Lower lobe of right lung (tissue), 2 donors: Measurements from ENCODE around the gene SEZ6L. TPM values are rescaled to one million over a fixed set of nuclear protein-coding genes. Genes with fewer than 3 reads are reported as not detected.

Experiments
- ATAC-seq, 2 donors: fragments of 200-7000 bp; cut with Tn5 transposase; one replicate each; pipeline ENCODE4 v1.9.1; 2020 to 2022; ENCODE audit warnings: mild to moderate bottlenecking in 2 of 2, moderate library complexity in 2 of 2
- DNase-seq: peaks from one replicate; pipeline ENCODE4 v3.0.0-alpha.2; 2020
- H3K27ac ChIP-seq: fragments of 200-600 bp; one replicate; pipeline ENCODE4 v1.8.0; 2022
- H3K27me3 ChIP-seq: fragments of 200-600 bp; one replicate; pipeline ENCODE4 v1.8.0; 2022; ENCODE audit warnings: low read depth
- H3K36me3 ChIP-seq: fragments of 200-600 bp; one replicate; pipeline ENCODE4 v1.8.0; 2022; ENCODE audit warnings: mild to moderate bottlenecking
- H3K4me1 ChIP-seq: fragments of 200-600 bp; one replicate; pipeline ENCODE4 v1.8.0; 2022
- H3K4me3 ChIP-seq: fragments of 200-600 bp; one replicate; pipeline ENCODE4 v1.8.0; 2022; ENCODE audit warnings: mild to moderate bottlenecking
- H3K9me3 ChIP-seq: fragments of 200-600 bp; one replicate; pipeline ENCODE4 v1.8.0; 2022
- intact Hi-C: fragments of 100-400 bp; cut with DNase I; formaldehyde crosslinking; loops from one replicate; pipeline ENCODE4 v1.11.0; 2022
- total RNA-seq: library from RNA; stranded (reverse); fragmentation: NEBNext Ultra II Directional; extraction: Animal tissue kit (Norgen Biotek cat#: 25700); gene quantifications from one replicate; pipeline ENCODE4 v1.2.1, GENCODE V29; 2021
- TF ChIP-seq, protein P1 (sequence below): fragments of 200-600 bp; IDR thresholded peaks from one replicate; pipeline ENCODE4 v1.8.0; 2022; ENCODE audit warnings: antibody characterized with exemption, mild to moderate bottlenecking
- donor health status: DM: no; HTN: yes; CAD: no; lungs with severe emphysema.

The SEZ6L gene
- total RNA-seq, 1 donor from 2014 or later = 0.24 TPM

DNA sequence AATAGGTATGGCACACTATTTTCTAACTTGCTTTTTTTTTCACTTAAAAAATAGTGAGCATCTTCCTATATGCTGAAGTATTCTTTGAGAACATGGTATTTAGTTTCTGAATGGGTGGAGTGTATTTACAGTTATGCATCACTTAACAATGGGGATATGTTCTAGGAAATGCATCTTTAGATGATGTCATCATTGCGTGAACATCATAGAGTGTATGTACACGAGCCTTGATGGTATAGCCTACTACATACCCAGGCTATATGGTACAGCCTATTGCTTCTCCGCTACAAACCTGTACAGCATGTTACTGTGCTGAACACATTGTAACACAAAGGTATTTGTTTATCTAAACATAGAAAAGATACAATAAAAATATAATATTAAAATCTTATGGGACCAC, 135.5 kb downstream of the SEZ6L start:
- DNase-seq (no peak), ATAC-seq (no peak)
- intact Hi-C loops = no loop called here
- TF ChIP-seq, protein P1, sequence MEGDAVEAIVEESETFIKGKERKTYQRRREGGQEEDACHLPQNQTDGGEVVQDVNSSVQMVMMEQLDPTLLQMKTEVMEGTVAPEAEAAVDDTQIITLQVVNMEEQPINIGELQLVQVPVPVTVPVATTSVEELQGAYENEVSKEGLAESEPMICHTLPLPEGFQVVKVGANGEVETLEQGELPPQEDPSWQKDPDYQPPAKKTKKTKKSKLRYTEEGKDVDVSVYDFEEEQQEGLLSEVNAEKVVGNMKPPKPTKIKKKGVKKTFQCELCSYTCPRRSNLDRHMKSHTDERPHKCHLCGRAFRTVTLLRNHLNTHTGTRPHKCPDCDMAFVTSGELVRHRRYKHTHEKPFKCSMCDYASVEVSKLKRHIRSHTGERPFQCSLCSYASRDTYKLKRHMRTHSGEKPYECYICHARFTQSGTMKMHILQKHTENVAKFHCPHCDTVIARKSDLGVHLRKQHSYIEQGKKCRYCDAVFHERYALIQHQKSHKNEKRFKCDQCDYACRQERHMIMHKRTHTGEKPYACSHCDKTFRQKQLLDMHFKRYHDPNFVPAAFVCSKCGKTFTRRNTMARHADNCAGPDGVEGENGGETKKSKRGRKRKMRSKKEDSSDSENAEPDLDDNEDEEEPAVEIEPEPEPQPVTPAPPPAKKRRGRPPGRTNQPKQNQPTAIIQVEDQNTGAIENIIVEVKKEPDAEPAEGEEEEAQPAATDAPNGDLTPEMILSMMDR = no peak
- H3K4me1 ChIP-seq = no peaks in the 10 kb centered on the region
- H3K36me3 ChIP-seq = no peaks in the 10 kb centered on the region
- H3K9me3 ChIP-seq = no peaks in the 10 kb centered on the region
- H3K4me3 ChIP-seq = no peak overlapping the region
- peaks cover 30% of the 10 kb centered on the region for H3K27me3 ChIP-seq
- no peak overlapping the region for H3K27ac ChIP-seq

DNA sequence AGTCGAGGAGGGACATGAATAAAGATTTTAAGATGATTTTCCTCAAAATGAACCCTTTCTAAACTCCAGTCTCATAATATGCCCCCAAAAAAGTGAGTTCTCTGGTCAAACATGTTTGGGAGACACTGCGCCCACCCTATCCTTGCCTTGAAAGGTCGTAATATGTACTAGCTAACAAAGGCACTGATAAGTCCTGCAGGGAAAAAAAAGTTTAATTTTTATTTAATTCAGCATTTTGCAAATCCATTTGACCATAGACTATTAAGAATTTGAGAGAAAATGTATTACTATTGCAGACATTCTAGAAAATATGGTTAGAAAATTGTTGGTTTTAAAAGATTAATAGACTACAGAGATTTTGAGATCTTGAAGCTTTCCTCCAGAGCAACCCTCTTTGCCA, 139.2 kb downstream of the SEZ6L start:
- H3K27ac ChIP-seq = no peak overlapping the region
- peaks cover 21% of the 10 kb centered on the region for H3K27me3 ChIP-seq
- no peaks in the 10 kb centered on the region for H3K4me1 ChIP-seq
- intact Hi-C loops = no loop called here
- TF ChIP-seq, protein P1 = no peak
- DNase-seq (no peak), ATAC-seq (no peak)
- no peaks in the 10 kb centered on the region for H3K9me3 ChIP-seq
- H3K4me3 ChIP-seq = no peak overlapping the region
- no peaks in the 10 kb centered on the region for H3K36me3 ChIP-seq

DNA sequence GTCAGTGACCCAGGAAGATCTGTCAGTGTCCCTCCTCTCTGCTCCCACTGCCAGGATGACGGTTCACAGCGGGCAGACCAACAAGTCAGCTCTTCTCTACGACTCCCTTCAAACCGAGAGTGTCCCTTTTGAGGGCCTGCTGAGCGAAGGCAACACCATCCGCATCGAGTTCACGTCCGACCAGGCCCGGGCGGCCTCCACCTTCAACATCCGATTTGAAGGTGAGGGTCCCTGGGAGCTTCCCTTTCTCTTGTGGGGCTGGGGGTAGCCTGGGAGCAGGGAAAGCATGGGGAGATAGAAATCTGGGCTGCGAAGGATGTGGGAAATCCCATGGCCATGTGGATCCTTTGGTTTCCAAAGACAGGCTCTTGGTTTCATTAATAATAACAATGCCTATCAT, 141.4 kb downstream of the SEZ6L start:
- intact Hi-C loops = no loop called here
- TF ChIP-seq, protein P1 = no peak
- H3K36me3 ChIP-seq = no peaks in the 10 kb centered on the region
- no peaks in the 10 kb centered on the region for H3K9me3 ChIP-seq
- no peak overlapping the region for H3K4me3 ChIP-seq
- H3K27ac ChIP-seq = no peak overlapping the region
- no peaks in the 10 kb centered on the region for H3K4me1 ChIP-seq
- peaks cover 25% of the 10 kb centered on the region for H3K27me3 ChIP-seq
- DNase-seq (no peak), ATAC-seq (no peak)

DNA sequence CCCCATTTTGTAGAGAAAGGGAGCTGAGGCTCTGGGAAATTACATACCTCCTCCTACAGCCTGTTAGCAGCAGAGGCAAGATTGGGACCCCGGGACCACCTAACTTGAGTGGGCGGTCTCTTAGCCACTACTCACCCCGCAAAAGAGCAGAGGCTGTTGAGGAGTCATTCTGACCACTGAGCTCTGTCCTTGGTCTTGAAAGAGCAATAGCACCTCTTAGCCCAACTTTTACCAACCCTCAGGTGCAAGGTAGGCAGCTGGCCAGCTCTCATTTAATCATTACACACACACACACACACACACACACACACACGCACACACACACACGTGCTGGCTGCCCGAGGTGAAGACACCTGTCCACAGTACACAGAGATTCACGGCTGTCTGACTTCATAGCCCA, 144.0 kb downstream of the SEZ6L start:
- Histone ChIP-seq H3K9me3 (no peaks in the 10 kb centered on the region), H3K4me3 (no peak overlapping the region), H3K27me3 (peaks cover 23% of the 10 kb centered on the region), H3K4me1 (no peaks in the 10 kb centered on the region), H3K27ac (no peak overlapping the region), H3K36me3 (no peaks in the 10 kb centered on the region)
- ATAC-seq (no peak), DNase-seq (no peak)
- TF ChIP-seq, protein P1 = no peak
- intact Hi-C loops = no loop called here

DNA sequence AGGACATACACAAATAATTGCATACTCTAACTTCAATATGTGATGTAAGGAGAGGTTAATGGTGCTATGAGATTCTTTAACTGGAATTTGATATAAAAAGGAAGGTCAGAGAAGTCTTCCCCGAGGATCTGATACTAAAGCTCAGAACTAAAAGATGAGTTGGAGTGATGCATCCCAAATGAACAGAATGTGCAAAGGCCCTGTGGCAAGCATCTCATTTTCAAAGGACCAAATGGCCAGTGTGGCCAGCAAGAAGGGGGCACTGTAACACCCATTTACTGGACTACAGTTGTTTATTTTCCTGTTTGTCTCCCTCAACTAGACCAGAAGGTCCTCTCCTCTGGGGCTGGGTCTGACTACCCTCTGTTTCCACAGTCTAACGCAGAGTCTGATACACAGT, 144.9 kb downstream of the SEZ6L start:
- H3K4me1 ChIP-seq = no peaks in the 10 kb centered on the region
- DNase-seq (no peak), ATAC-seq (no peak)
- H3K36me3 ChIP-seq = no peaks in the 10 kb centered on the region
- TF ChIP-seq, protein P1 = no peak
- H3K4me3 ChIP-seq = no peak overlapping the region
- no peaks in the 10 kb centered on the region for H3K9me3 ChIP-seq
- intact Hi-C loops = no loop called here
- H3K27me3 ChIP-seq = peaks cover 22% of the 10 kb centered on the region
- no peak overlapping the region for H3K27ac ChIP-seq

DNA sequence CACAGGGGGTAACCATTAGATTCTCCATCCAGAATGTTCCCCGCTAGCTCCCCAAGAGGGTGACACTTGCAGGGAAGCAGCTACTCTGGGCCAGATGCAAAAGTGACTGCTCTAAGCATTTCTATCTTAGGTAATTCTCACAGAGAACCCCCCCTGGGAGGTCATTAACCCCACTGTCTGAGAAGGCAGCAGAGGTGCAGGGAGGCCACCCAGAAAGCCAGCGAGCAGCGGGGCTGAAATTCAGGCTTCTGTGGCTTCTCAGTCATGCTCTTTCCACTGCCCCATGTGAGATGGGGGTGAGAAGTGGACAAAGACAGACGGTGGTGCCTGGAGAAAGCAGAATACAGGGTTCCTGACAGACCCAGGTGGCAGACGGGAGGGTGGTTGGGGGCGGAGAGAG, 145.4 kb downstream of the SEZ6L start:
- no peak overlapping the region for H3K27ac ChIP-seq
- H3K4me1 ChIP-seq = no peaks in the 10 kb centered on the region
- DNase-seq (no peak), ATAC-seq (no peak)
- no peak overlapping the region for H3K4me3 ChIP-seq
- H3K9me3 ChIP-seq = no peaks in the 10 kb centered on the region
- intact Hi-C loops = no loop called here
- TF ChIP-seq, protein P1 = no peak
- H3K36me3 ChIP-seq = no peaks in the 10 kb centered on the region
- peaks cover 18% of the 10 kb centered on the region for H3K27me3 ChIP-seq
